ENCODE data around the gene TBATA.

Gene TBATA

GRCh38 chr10:70815504-70816219, 30.5 kb upstream of the TBATA start, which contains the start of gene SGPL1:
TSS of gene SGPL1 (plus strand) at chr10:70815948. CDS start at chr10:70816854, 906 bp downstream.
- H3K4me3 ChIP-seq = peak within 1 kb of the TSS; percentile 86
- peak within 1 kb of the TSS; percentile 85 to 96 for H3K27ac ChIP-seq
- DNase-seq (ENCODE audit: low spot score) = peak; percentile 88
- TF ChIP-seq CTCF (IDR thresholded peaks at IDR 0.05) = peak; percentile 94

- no peak for TF ChIP-seq CTCF (IDR thresholded peaks at IDR 0.05)
- Histone ChIP-seq H3K4me3 (no peak overlapping the region), H3K27ac (no peak overlapping the region)
- no peak for DNase-seq (ENCODE audit: low spot score)
These were observed 28.9 kb upstream of the TBATA start for GRCh38 chr10:70814126-70814525.

- H3K4me3 ChIP-seq = no peak overlapping the region
- H3K27ac ChIP-seq = no peak overlapping the region
- no peak for DNase-seq (ENCODE audit: low spot score)
- TF ChIP-seq CTCF (IDR thresholded peaks at IDR 0.05) = no peak
These were observed 27.6 kb upstream of the TBATA start for GRCh38 chr10:70812814-70813213.

- H3K4me3 ChIP-seq = no peak overlapping the region
- no peak for TF ChIP-seq CTCF (IDR thresholded peaks at IDR 0.05)
- DNase-seq (ENCODE audit: low spot score) = no peak
- H3K27ac ChIP-seq = no peak overlapping the region
These were observed 26.7 kb upstream of the TBATA start for GRCh38 chr10:70811881-70812280.

GRCh38 chr10:70810967-70811366, 25.8 kb upstream of the TBATA start:
- TF ChIP-seq CTCF (IDR thresholded peaks at IDR 0.05) = no peak
- no peak for DNase-seq (ENCODE audit: low spot score)
- Histone ChIP-seq H3K4me3 (no peak overlapping the region), H3K27ac (no peak overlapping the region)

GRCh38 chr10:70809726-70810125, 24.5 kb upstream of the TBATA start:
- Histone ChIP-seq H3K27ac (no peak overlapping the region), H3K4me3 (no peak overlapping the region)
- TF ChIP-seq CTCF (IDR thresholded peaks at IDR 0.05) = no peak
- DNase-seq (ENCODE audit: low spot score) = no peak

- Histone ChIP-seq H3K27ac (no peak overlapping the region), H3K4me3 (no peak overlapping the region)
- DNase-seq (ENCODE audit: low spot score) = no peak
- TF ChIP-seq CTCF (IDR thresholded peaks at IDR 0.05) = no peak
These were observed 23.9 kb upstream of the TBATA start for GRCh38 chr10:70809011-70809611.
